Measurements from ENCODE around the gene FOXF2.
"Not testable (repeated sequence)": the region's sequence is repeated elsewhere in the genome, so short reads cannot be mapped to it uniquely, and the experiment has no call there.

FOXF2 gene

GRCh38 chr6:1389369-1390132 lies at the start of gene FOXF2:
TSS of gene FOXF2 (plus strand) at chr6:1389576. CDS start at chr6:1389948, 372 bp downstream.
- DNase-seq, result no peak

GRCh38 chr6:1346101-1346500 lies 43.3 kb upstream of the FOXF2 start:
- DNase-seq, result no peak

DNA sequence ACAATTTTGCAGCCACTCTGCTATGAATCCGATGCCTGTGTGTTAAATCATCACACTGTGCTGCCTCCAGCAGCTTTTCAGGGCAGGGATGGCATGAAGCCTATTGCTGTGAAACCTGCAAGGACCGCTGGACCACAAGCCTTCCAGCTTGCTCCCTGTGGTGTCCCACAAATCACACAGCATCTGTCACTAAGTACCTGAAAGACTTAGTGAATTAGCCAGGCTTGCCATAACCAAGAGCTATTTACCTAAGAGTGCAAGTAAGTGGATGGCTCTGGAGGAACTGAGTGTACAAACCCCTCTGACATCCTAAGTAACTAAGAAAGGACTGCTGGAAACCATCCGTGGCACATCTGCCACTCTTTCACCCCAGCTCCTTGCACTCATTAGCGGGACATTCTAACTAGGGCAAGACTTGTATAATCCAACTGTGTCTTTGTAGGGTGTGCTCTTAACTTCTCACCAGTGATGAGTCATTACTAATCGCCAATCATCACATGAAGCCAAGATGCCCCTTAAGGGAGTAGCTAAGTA lies 42.8 kb upstream of the FOXF2 start:
- DNase-seq, result peak; percentile 25

DNA sequence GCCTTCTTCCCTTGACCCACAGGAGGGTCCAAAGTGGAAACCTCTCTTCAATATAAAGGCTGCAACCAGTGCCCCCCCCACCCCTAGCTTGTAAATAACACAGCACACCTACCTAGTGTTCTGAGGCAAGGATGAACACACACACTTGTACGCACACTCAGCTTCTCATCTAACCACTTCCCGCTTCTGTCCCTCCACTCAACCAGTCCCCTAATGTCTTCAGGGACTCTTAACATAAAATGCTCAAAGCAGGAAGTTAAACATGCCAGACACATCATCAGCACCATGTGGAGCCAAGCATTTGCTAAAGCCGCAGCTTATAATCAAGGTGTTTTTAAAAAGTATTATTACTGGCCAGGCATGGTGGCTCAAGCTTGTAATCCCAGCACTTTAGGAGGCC lies 42.2 kb upstream of the FOXF2 start:
- no peak for DNase-seq

GRCh38 chr6:1348675-1349074 lies 40.7 kb upstream of the FOXF2 start:
- no peak for DNase-seq

DNA sequence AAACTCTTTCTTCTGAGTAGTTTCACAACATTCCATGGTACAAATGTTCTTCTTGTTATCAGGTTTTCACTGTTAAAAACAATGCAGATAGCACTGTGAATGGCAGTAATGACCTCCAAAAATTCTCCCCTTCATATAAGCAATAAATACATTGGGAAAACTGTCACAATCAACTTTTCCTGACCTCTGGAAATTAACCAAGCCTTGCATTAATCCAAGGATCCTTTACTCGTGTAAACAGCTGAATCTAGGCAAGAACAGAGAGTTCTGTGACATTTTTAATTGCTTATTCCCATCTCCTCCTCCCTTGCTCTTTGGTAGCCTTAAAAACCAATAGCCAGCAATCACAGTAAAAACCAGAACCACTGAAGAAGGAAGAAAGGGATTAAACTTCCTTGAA lies 39.7 kb upstream of the FOXF2 start:
- no peak for DNase-seq

DNA sequence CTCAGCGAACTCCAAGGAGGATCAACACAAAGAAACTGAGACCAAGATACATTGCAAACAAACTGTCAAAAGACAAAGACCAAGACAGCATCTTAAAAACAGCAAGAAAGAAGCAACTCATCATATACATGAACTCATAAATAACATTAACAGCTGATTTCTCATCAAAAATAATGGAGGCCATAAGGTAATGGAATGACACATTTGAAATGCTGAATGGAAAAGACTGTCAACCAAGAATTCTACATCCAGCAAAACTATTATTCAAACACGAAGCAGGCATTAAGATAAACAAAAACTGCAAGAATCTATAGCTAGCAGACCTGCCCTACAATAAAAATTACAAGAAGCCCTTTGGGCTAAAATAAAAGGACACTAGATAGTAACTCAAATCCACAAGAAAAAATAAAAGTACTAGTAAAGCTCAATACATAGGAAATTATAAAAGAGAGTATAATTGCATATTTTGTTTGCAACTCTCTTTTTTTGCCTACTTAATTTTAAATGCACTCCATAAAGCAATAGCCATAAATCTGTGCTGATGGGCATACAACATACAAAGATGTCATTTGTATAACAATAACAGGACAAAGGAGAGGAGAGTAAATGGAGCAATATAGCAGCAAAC lies 37.9 kb upstream of the FOXF2 start:
- DNase-seq, result no peak

DNA sequence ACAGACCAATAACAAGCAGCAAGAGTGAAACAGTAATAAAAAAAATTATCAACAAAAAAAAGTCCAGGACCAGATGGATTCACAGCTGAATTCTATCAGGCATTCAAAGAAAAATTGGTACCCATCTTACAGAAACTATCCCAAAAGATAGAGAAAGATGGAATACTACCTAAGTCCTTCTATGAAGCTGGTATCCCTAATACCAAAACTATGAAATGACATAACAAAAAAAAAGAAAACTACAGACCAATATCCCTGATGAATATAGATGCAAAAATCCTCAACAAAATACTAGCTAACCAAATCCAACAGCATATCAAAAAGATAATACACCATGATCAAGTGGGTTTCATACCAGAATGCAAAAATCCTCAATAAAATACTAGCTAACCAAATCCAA lies 34.3 kb upstream of the FOXF2 start:
- DNase-seq, result not testable (repeated sequence)

GRCh38 chr6:1361717-1362116 lies 27.7 kb upstream of the FOXF2 start:
- not testable (repeated sequence) for DNase-seq

- no peak for DNase-seq
Observed at GRCh38 chr6:1362643-1363042, 26.7 kb upstream of the FOXF2 start.

DNA sequence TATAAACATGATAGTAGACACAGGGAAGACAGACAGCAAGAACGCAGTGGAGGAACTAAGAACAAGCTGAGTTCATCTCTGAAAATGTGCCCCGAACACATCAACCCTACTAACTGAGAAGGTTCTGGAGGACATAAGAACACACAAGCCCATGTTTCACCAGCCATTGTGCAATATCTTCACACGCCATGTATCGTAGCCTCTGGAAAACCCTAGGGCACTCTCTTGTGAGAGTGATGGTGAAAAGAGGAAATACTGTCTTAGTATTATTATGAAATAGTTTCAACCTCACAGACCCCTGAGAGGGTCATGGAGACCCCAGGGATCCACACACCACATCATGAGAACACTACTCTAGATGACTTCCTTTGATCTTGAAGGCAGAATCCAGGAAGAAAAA lies 26.1 kb upstream of the FOXF2 start:
- DNase-seq, result peak; percentile 98

- DNase-seq, result peak; percentile 25
Observed at GRCh38 chr6:1363729-1364572, 25.4 kb upstream of the FOXF2 start.

DNA sequence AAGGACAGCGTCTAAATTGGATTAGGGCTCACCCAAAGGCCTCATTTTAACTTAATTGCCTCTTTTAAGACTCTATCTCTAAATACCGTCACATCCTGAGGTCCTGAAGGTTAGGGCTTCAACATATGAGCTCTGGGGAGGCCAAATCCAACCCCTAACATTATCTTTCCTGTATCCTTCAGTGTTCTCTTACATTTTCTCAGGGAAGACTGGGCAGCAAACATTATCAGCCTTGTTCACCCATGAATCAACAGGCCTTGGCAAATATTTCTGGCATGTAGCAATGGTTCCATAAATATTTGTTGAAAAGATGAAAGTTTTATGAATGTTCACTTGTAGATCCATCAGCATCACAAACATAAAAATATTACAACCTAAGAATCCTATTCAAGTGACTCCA lies 24.6 kb upstream of the FOXF2 start:
- no peak for DNase-seq

- DNase-seq, result no peak
Observed at GRCh38 chr6:1365686-1366085, 23.7 kb upstream of the FOXF2 start.

DNA sequence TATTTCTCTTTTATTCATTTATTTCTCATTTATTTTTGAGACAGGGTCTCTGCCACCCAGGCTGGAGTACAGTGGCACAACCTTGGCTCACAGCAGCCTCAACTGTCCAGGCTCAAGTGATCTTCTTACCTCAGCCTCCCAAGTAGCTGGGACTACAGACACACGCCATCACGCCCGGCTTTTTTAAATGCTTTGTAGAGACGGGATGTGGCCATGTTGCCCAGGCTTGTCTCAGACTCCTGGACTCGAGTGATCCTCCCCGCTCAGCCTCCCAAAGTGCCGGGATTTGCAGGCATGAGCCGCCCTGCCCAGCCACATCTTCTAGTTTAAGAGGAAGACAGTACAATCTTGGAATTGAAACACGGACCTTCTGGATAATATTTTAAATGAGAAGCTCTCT lies 21.6 kb upstream of the FOXF2 start:
- DNase-seq, result no peak

- no peak for DNase-seq
Observed at GRCh38 chr6:1368940-1369339, 20.4 kb upstream of the FOXF2 start.

GRCh38 chr6:1369695-1370094 lies 19.7 kb upstream of the FOXF2 start:
- DNase-seq, result not testable (repeated sequence)

- DNase-seq, result no peak
Observed at GRCh38 chr6:1371933-1372332, 17.4 kb upstream of the FOXF2 start.

- no peak for DNase-seq
Observed at GRCh38 chr6:1372690-1373089, 16.7 kb upstream of the FOXF2 start.

- DNase-seq, result no peak
Observed at GRCh38 chr6:1376653-1377052, 12.7 kb upstream of the FOXF2 start.

DNA sequence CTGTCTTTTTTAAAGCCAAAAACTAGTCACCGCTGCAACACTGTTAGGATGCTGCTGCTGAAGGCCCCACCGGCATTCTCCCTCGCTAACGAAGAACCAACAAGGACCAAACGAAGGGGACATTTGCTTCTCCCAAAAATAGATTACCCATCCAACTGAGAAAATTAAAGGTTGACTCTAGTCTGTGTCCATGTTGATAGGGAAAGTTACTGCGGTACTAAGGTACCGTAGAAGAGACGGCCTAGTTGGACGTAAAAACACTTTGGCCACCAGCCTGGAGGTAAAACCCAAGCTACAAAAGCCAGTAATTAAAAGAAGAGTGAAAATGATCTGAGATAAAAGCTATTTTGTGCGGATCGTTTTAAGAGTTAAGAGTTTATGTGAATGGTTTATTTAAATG lies 11.8 kb upstream of the FOXF2 start:
- no peak for DNase-seq

DNA sequence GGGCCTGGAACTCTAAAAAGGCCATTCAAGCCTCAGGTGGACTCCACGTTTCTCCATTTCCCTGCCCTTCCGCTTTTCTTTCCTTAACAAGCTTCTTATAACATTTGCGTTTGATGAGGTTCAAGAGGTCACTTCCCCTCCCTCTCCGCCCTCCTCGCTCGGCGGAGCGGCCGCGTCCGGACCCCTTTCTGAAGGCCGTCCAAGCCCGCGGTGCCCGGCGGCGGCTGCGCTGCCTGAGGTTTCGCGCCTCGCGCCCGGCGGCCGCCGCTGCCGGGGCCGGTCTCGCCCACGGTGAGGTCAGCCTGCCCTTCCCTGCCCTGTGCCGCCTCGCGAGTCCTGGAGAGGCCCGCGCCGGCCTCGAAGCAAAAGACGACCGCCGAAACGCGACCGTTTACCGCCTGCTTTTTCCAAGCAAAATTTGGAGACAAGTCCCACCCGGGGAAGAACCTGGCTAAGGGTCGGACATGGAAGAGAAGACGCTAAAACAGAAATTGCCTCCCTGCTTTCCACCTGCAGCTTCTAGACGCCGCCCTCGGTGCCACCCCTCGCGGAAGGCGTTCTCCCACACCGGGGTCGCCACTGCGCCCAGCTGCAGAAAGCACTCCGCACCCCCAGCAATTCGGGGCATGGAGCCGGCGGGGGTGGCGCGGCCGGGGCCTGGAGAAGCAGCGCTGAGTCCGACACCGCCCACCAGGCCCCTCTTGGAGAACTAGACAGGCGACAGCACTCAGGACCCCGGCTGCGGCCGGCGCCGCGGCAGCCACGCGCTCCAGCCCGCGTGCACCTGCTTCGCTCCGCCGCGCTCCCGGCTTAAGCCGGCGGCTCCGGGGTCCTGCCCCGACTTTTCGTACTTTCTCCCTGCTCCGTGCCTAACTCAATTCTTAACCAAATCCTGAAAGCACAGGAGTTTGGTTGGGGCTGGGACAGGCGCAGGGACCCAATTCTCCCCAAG lies 11.0 kb upstream of the FOXF2 start:
- DNase-seq, result no peak
